K562 (cell line): Measurements from ENCODE around the gene CCDC9B. TPM values are rescaled to one million over a fixed set of nuclear protein-coding genes. Genes with fewer than 3 reads are reported as not detected.

Experiments
- HMGN3 ChIP-seq: IDR thresholded peaks from 2 replicates; pipeline ENCODE4 v1.6.1; 2011; ENCODE audit warnings: borderline replicate concordance, low read depth, mild to moderate bottlenecking, mixed read lengths, low read length; ENCODE audit not compliant: insufficient read length; ENCODE audit errors: extremely low read depth
- L3MBTL2 ChIP-seq: fragments of 450-650 bp; IDR thresholded peaks from 2 replicates; pipeline ENCODE4 v1.6.1; 2016; ENCODE audit warnings: mild to moderate bottlenecking, moderate library complexity
- LCOR ChIP-seq: sonication (generic); formaldehyde crosslinking; IDR thresholded peaks from 2 replicates; pipeline ENCODE4 v1.8.0; 2022; ENCODE audit warnings: mild to moderate bottlenecking, missing genetic modification reagents
- MAZ ChIP-seq, 2 experiments: fragments of 450-650 bp in 1 of 2; sonication (generic) in 1 of 2; formaldehyde crosslinking; IDR thresholded peaks in 1 of 2; conservative IDR thresholded peaks in 1 of 2; 2 replicates each; pipeline versions ENCODE4 v1.4.0 to v1.5.0; 2020; ENCODE audit warnings: mild to moderate bottlenecking in 1 of 2, missing genetic modification reagents in 1 of 2
- MEIS2 ChIP-seq: fragments of 450-650 bp; IDR thresholded peaks from 2 replicates; pipeline ENCODE4 v1.6.1; 2014; ENCODE audit warnings: mild to moderate bottlenecking; ENCODE audit not compliant: partially characterized antibody
- NR1H2 ChIP-seq: sonication (generic); formaldehyde crosslinking; IDR thresholded peaks from 2 replicates; pipeline ENCODE4 v1.4.0; 2020; ENCODE audit warnings: mild to moderate bottlenecking, missing genetic modification reagents
- PHF21A ChIP-seq: fragments of 450-650 bp; IDR thresholded peaks from 2 replicates; pipeline ENCODE4 v1.6.1; 2017; ENCODE audit warnings: low read depth, borderline replicate concordance
- RBBP5 ChIP-seq: fragments of 200-600 bp; sonication (generic); IDR thresholded peaks from 2 replicates; pipeline ENCODE4 v1.6.1; 2012; ENCODE audit warnings: borderline replicate concordance, mild to moderate bottlenecking, low read length, control low read depth, inconsistent platforms; ENCODE audit not compliant: insufficient read depth, poor library complexity, severe bottlenecking
- TEAD4 ChIP-seq, 2 experiments: sonication (generic) in 1 of 2; formaldehyde crosslinking in 1 of 2; IDR thresholded peaks; 2 replicates each; pipeline versions ENCODE4 v1.6.1 to v1.8.0; 2012 to 2022; ENCODE audit warnings: borderline replicate concordance in 1 of 2, inconsistent platforms in 1 of 2, low read length in 1 of 2, mild to moderate bottlenecking in 1 of 2, missing genetic modification reagents in 1 of 2
- ZFX ChIP-seq: sonication (generic); formaldehyde crosslinking; IDR thresholded peaks from 2 replicates; pipeline ENCODE4 v1.8.0; 2022; ENCODE audit warnings: mild to moderate bottlenecking, missing genetic modification reagents, moderate library complexity
- polyA plus RNA-seq, 8 experiments: library from polyadenylated mRNA; depleted of rRNA in 4 of 8; stranded (reverse) in 5 of 8; unstranded in 3 of 8; fragments of >200 nt; fragmentation: Nextera tagmentation in 2 of 8; fragmentation: Illumina TruSeq in 1 of 8; extraction: Ambion mirVana in 2 of 8; extraction: Trizol in 1 of 8; gene quantifications; 2 replicates each; pipeline versions ENCODE4 v1.2.1 to v1.2.3, GENCODE V29; 2011 to 2014; ENCODE audit warnings: inconsistent platforms in 1 of 8, missing spikeins in 1 of 8
- total RNA-seq, 7 experiments: library from RNA; depleted of rRNA in 6 of 7; stranded (reverse); fragments of >200 nt in 6 of 7; fragmentation: Illumina TruSeq in 2 of 7; extraction: Trizol in 2 of 7; gene quantifications; 2 replicates each; pipeline versions ENCODE4 v1.2.1 to v1.2.3, GENCODE V29; 2011 to 2021; ENCODE audit warnings: low replicate concordance in 1 of 7
- TF ChIP-seq, protein P1 (sequence below): sonication (generic); IDR thresholded peaks from 2 replicates; pipeline ENCODE4 v1.6.1; 2016
- TF ChIP-seq, protein P2 (sequence below): fragments of 250-450 bp; sonication (Bioruptor Pico); IDR thresholded peaks from 2 replicates; pipeline ENCODE4 v1.5.1; 2021; ENCODE audit warnings: mild to moderate bottlenecking
- TF ChIP-seq, protein P3 (sequence below): fragments of 450-650 bp; conservative IDR thresholded peaks from 2 replicates; pipeline ENCODE4 v1.6.1; 2016; ENCODE audit warnings: missing genetic modification characterization, low read depth, mild to moderate bottlenecking, missing compliant biosample characterization, moderate library complexity
- TF ChIP-seq, protein P4 (sequence below), 2 experiments: fragments of 450-650 bp in 1 of 2; sonication (generic) in 1 of 2; formaldehyde crosslinking; conservative IDR thresholded peaks; 2 replicates each; pipeline versions ENCODE4 v1.4.0 to v1.8.1; 2020 to 2022; ENCODE audit warnings: mild to moderate bottlenecking in 1 of 2, missing genetic modification reagents in 1 of 2
- TF ChIP-seq, protein P5 (sequence below): fragments of 450-650 bp; IDR thresholded peaks from 2 replicates; pipeline ENCODE4 v1.6.1; 2017; ENCODE audit warnings: antibody characterized with exemption
- TF ChIP-seq, protein P6 (sequence below), 2 experiments: IDR thresholded peaks; 2 replicates each; pipeline ENCODE4 v1.6.1; 2012; ENCODE audit warnings: improper control_type of control experiment in 2 of 2, low read depth in 2 of 2, low read length in 2 of 2, borderline replicate concordance in 1 of 2

The CCDC9B gene
- total and polyA plus RNA-seq, 9 of the 15 experiments (the other 6 are each of a cell fraction or from before 2014, with no cell fraction given): 0.01 to 0.47 (median 0.15) TPM; not detected in 1

DNA sequence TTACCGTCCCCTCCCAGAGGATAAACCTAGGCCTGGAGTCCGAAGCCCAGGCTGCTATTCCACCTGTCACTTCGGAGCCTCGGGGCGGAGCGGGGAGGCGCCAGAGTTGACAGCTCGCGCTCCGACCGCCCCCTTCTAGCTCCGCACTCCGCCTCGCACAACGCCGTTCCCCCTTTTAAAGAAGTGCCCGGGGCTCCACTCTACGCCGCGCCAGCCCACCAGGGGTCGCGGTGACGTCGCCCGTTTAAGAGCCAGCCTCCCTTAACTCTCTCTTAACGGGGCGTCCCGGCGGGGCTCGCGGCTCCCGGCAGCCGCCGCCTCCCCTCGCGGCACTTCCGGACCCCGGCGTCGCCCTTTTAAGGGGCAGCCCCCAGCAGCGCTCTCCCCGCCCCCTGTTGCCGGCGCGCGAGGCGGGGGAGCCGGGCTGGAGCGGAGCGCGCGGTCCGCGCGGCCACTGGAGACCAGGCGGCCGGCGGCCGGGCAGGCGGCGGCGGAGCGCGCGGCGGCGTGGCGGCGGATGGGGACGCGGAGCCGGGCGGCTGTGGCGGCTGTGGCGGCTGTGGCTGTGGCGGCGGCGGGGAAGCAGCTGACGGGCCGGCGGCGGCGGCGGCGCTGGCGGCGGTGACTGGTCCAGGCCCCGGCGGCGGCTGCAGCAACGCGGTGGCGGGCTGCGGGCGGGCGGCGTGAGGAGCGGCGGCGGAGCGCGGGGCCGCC is 17.3 kb downstream of the CCDC9B start, which contains the start of gene INAFM2 (continued):
- TF ChIP-seq, protein P1, sequence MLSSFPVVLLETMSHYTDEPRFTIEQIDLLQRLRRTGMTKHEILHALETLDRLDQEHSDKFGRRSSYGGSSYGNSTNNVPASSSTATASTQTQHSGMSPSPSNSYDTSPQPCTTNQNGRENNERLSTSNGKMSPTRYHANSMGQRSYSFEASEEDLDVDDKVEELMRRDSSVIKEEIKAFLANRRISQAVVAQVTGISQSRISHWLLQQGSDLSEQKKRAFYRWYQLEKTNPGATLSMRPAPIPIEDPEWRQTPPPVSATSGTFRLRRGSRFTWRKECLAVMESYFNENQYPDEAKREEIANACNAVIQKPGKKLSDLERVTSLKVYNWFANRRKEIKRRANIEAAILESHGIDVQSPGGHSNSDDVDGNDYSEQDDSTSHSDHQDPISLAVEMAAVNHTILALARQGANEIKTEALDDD: no peak
- TF ChIP-seq TEAD4 (IDR thresholded peaks at IDR 0.05; ENCODE audit: low read length) (no peak), TEAD4 (CRISPR knock-in tag; IDR thresholded peaks at IDR 0.05; ENCODE audit: borderline replicate concordance) (0 out of 2 replicates have a peak, but pooled peaks have one; percentile 60), RBBP5 (no peak), PHF21A (0 out of 2 replicates have a peak, but pooled peaks have one; percentile 56), MAZ (CRISPR knock-in tag; conservative IDR thresholded peaks at IDR 0.05 in 1 of 2, IDR thresholded peaks at IDR 0.05 in 1 of 2) (peak; percentile 90 to 94), LCOR (CRISPR knock-in tag) (peak; percentile 90), ZFX (CRISPR knock-in tag) (peak; percentile 55), L3MBTL2 (peak; percentile 99), MEIS2 (peak; percentile 78), HMGN3 (peak; percentile 65), NR1H2 (no peak)
- TF ChIP-seq, protein P2, sequence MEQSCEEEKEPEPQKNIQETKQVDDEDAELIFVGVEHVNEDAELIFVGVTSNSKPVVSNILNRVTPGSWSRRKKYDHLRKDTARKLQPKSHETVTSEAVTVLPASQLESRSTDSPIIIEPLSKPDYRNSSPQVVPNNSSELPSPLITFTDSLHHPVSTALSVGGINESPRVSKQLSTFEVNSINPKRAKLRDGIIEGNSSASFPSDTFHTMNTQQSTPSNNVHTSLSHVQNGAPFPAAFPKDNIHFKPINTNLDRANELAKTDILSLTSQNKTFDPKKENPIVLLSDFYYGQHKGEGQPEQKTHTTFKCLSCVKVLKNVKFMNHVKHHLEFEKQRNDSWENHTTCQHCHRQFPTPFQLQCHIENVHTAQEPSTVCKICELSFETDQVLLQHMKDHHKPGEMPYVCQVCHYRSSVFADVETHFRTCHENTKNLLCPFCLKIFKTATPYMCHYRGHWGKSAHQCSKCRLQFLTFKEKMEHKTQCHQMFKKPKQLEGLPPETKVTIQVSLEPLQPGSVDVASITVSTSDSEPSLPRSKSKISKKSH: no peak
- TF ChIP-seq, protein P3, sequence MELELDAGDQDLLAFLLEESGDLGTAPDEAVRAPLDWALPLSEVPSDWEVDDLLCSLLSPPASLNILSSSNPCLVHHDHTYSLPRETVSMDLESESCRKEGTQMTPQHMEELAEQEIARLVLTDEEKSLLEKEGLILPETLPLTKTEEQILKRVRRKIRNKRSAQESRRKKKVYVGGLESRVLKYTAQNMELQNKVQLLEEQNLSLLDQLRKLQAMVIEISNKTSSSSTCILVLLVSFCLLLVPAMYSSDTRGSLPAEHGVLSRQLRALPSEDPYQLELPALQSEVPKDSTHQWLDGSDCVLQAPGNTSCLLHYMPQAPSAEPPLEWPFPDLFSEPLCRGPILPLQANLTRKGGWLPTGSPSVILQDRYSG (tag): no peak
- TF ChIP-seq, protein P4, sequence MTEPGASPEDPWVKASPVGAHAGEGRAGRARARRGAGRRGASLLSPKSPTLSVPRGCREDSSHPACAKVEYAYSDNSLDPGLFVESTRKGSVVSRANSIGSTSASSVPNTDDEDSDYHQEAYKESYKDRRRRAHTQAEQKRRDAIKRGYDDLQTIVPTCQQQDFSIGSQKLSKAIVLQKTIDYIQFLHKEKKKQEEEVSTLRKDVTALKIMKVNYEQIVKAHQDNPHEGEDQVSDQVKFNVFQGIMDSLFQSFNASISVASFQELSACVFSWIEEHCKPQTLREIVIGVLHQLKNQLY (CRISPR knock-in tag; conservative IDR thresholded peaks at IDR 0.05): no peak
- TF ChIP-seq, protein P5, sequence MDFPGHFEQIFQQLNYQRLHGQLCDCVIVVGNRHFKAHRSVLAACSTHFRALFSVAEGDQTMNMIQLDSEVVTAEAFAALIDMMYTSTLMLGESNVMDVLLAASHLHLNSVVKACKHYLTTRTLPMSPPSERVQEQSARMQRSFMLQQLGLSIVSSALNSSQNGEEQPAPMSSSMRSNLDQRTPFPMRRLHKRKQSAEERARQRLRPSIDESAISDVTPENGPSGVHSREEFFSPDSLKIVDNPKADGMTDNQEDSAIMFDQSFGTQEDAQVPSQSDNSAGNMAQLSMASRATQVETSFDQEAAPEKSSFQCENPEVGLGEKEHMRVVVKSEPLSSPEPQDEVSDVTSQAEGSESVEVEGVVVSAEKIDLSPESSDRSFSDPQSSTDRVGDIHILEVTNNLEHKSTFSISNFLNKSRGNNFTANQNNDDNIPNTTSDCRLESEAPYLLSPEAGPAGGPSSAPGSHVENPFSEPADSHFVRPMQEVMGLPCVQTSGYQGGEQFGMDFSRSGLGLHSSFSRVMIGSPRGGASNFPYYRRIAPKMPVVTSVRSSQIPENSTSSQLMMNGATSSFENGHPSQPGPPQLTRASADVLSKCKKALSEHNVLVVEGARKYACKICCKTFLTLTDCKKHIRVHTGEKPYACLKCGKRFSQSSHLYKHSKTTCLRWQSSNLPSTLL: no peak
- TF ChIP-seq, protein P6, sequence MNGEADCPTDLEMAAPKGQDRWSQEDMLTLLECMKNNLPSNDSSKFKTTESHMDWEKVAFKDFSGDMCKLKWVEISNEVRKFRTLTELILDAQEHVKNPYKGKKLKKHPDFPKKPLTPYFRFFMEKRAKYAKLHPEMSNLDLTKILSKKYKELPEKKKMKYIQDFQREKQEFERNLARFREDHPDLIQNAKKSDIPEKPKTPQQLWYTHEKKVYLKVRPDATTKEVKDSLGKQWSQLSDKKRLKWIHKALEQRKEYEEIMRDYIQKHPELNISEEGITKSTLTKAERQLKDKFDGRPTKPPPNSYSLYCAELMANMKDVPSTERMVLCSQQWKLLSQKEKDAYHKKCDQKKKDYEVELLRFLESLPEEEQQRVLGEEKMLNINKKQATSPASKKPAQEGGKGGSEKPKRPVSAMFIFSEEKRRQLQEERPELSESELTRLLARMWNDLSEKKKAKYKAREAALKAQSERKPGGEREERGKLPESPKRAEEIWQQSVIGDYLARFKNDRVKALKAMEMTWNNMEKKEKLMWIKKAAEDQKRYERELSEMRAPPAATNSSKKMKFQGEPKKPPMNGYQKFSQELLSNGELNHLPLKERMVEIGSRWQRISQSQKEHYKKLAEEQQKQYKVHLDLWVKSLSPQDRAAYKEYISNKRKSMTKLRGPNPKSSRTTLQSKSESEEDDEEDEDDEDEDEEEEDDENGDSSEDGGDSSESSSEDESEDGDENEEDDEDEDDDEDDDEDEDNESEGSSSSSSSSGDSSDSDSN (IDR thresholded peaks at IDR 0.05; ENCODE audit: borderline replicate concordance in 1 of 2, low read depth in 2 of 2, low read length in 2 of 2): peak; percentile 99 to 100
